GM12872 (cell line): ENCODE results near the gene SNCG.

Experiments used
- TF ChIP-seq, protein P1 (sequence below): IDR thresholded peaks from 3 replicates; pipeline ENCODE4 v1.5.1; 2011; ENCODE audit warnings: low read depth, mild to moderate bottlenecking, low read length, moderate library complexity; ENCODE audit not compliant: insufficient read depth

Gene SNCG

DNA sequence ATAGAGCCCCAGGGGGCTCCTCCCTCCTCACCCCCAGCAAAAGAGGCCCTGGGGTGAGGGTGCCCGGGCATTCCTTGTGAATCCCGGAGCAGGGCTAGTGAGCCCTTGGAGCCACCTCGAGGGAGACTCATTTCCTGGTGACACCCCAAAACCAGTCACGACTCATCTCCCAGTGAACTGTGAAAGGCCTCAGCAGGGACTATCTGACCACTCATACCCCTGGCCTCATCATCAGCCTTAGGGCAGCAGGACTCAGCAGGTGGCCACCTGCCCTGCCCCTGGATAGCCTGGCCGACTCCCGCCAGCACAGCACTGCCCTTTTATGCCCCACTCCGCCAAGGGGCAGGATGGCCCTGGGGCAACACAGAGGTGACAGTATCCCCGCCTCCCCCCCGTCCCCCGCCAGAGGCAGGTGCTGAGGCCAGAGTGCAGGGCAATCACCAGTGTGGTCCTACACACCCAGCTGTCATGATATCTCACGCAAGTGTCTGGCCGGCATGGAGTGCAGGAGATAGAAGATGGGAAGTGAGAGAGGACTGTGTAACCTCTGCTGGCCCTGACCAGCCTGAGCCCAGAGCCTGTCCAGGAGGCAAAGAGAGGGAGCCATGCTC lies 3.2 kb downstream of the SNCG start:
- TF ChIP-seq, protein P1, sequence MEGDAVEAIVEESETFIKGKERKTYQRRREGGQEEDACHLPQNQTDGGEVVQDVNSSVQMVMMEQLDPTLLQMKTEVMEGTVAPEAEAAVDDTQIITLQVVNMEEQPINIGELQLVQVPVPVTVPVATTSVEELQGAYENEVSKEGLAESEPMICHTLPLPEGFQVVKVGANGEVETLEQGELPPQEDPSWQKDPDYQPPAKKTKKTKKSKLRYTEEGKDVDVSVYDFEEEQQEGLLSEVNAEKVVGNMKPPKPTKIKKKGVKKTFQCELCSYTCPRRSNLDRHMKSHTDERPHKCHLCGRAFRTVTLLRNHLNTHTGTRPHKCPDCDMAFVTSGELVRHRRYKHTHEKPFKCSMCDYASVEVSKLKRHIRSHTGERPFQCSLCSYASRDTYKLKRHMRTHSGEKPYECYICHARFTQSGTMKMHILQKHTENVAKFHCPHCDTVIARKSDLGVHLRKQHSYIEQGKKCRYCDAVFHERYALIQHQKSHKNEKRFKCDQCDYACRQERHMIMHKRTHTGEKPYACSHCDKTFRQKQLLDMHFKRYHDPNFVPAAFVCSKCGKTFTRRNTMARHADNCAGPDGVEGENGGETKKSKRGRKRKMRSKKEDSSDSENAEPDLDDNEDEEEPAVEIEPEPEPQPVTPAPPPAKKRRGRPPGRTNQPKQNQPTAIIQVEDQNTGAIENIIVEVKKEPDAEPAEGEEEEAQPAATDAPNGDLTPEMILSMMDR, result no peak

DNA sequence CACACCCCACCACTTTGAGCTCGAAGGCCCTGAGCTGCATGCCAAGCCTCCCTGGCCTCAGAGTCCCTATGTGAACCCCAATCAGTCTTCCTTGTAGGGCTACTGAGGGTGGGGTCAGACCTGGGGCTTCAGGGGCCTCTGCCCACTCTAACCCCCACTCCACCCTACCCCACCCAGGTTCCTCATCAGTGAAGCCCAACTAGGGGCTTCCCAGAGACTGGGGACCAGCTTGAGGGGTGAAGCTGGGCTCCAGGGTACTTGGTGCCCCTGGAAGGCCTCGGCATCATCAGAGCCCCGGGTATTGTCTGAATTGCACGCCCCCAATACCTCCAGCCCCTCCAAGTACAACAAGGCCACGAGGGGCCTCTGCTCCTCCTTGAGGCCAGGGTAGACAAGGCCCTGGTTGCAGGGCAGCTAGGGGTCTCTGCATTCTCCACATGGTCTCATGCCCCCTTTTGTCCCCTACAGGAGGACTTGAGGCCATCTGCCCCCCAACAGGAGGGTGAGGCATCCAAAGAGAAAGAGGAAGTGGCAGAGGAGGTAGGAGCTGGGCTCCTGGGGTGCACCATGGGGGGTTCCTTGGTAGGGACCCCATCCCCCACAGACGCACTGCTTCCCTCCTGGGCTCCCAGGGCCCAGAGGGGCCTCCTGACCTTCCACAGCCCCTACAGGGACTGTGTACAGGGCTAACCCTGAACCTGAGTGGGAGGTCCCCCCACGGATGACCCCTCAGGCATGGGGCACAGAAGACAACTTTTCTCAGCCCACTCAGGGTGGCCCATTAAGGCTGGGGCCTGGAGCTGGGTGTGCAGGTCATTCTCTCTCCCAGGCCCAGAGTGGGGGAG lies 4.0 kb downstream of the SNCG start:
- TF ChIP-seq, protein P1, result no peak

DNA sequence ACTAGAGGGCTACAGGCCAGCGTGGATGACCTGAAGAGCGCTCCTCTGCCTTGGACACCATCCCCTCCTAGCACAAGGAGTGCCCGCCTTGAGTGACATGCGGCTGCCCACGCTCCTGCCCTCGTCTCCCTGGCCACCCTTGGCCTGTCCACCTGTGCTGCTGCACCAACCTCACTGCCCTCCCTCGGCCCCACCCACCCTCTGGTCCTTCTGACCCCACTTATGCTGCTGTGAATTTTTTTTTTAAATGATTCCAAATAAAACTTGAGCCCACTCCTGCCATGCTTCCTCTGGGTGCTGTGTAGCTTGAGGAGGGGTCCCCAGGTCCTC lies 4.5 kb downstream of the SNCG start:
- TF ChIP-seq, protein P1, result no peak

DNA sequence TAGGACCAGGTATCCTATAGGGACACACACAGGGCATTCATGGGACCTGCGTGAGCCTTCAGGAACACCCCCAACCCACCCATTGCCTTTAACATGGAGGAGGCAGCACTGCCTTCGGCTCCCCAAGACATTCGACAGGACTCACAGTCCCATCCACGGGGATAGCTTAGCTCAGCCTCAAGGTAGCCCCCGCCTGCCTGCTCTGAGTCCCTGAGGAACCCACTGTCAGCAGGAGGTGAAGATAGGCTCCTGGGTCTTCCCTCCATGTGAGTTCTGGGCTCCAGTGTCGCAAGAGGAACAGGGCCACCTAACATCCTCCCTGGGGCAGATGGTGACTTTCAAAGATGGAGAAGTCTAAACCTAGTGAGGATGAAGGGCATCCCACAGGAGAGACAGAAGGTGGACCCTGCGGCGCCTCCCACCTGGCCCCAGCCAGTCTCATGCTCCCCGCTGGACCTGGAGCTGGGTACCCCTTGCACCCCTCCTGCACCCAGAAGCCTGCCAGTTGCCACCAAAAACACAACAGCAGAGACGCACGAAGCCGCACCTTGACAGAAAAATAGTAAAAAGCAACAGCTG lies 5.0 kb downstream of the SNCG start:
- TF ChIP-seq, protein P1, result no peak

DNA sequence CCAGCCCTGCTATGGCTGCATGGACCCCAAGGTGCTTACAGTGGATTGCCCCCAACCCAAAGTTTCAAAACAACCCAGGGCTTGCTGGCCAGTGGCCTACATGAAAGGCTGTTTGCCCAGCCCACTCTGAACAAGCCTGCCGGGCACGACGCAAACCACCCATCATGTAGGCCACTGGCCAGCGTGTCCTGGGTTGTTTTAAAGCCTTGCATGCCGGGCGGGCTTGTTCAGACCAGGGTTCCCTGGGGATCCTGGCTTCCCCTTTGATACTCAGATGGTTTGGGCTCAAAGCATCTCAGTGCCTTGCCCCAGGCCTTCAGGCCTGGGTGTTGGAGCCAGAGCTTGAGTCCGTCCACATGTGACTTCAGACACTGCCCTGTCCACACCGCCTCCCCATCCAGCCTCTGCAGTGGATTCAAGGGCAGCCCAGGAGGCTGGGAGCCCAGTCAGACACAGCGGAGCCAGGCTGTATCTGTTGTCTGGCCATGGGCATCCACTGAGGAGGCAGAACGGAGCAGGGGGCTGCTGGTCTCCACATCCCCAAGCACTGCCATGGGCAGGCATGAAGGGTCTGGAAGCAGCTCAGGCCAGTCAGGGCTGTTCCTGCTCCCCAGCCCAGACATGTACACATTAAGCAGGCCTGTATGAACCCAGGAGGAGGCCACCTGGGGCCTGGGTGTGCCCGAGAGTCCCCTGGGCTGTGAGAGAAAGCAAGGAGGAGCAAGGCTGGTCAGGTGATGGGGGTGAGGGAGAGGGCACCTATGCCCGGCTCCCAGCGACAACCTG lies 5.9 kb downstream of the SNCG start:
- TF ChIP-seq, protein P1, result no peak

DNA sequence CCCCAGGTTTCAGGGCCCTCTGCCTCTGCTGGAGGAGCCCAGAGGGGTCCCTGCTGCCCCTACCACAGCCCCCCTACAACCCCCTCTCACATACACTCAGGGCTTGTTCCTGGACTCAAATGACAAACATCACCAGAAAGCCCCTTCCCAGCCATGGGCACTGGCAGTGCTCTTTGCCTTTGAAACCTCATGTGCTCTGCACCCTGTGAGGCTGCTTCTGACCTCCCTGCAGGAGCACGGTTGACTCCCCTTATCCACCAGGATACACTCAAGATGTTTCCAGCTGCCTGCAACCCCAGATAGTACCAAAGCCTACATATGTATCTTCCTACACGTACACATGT lies 6.4 kb downstream of the SNCG start:
- TF ChIP-seq, protein P1, result no peak

DNA sequence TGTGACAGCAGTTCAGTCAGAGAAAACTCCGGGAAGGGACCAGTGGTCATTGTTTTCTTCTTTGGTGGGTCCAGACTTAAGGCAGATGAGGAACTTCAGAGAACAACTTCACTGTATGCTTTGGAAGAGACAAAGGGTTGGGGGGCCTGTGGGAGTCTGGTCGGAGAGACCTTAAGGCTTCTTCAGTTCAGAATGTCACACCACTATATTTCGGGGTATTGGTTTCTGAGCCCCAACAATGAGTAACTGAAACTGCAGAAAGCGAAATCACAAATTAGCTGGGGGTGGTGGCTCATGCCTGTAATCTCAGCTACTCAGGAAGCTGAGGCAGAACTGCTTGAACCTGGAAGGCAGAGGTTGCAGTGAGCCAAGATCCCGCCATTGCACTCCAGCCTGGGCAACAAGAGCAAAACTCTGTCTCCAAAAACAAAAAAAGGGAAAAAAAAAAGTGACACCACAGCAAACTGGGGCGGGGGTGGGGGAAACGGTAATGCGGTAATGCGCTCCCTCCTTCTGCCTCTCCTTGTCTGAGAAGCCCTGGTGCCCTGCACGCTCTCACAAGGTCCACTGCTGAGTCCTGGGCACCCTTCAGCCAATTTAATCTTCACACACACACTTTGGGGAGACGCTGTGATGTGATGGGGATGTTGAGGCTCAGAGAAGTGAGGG lies 7.7 kb downstream of the SNCG start:
- TF ChIP-seq, protein P1, result no peak
